ENCODE results near the gene PCID2. TPM values are rescaled to one million over a fixed set of nuclear protein-coding genes. Genes with fewer than 3 reads are reported as not detected.

PCID2 gene
- total and polyA plus RNA-seq, 2 of the 13 experiments (the other 11 are each of a cell fraction or from before 2014, with no cell fraction given), result 65.0 to 111 TPM

DNA sequence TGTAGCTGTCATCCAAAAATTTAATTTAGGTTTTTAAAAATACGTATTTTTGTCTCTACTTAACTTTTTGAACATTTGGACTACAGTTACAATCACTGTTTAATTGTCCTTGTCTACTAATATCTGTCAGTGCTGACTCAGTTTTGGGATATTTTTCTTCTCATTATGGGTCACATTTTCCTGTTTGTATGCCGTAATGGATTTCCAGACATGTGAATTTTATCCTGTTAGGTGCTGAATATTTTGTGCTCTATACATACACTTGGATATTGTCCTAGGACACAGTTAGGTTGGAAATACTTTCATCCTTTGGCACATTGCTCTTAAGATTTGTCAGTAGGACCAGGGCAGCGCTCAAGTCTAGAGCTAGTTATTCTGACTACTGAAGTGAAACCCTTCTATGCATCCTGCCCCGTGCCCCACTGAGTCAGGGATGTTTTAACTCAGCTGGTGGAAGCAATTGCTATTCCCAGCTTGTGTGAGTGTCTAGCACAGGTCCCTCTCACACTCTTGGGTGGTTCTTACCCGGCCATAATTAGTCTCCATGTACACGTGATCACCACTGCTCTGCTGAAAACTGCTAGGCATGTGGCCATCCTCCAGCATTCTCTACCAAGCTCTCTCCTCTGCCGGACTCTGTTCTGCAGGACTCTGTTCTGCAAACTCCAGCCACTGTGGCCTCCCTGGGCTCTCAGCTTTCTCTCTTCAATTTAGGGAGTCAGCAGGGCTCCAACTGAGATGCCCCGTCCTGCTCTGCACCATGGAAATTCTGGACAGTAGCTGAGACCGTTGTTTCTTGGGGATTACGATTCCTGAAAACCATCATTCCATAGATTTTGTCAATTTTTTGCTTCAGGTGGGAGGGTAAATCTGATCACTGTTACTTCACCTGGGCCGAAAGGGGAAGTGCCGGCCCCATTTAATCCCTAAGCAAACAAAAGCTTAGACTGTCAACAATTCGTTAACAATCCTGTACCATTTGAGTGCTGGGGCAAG lies 38.9 kb downstream of the PCID2 start (continued):
- TF ChIP-seq ZNF292 (CRISPR knock-in tag; IDR thresholded peaks at IDR 0.05; ENCODE audit: borderline replicate concordance, low read depth), result no peak
- peak; percentile 83; the same call in 1 of the 2 replicates for TF ChIP-seq ZNF503 (CRISPR knock-in tag; IDR thresholded peaks at IDR 0.05)
- no peak for TF ChIP-seq ZNF652 (CRISPR knock-in tag; IDR thresholded peaks at IDR 0.05; ENCODE audit: borderline replicate concordance, low read depth)
- peak; percentile 92 for TF ChIP-seq ZEB1 (IDR thresholded peaks at IDR 0.05; ENCODE audit: insufficient replicate concordance, low read depth)
- peak; percentile 42; the same call in 1 of the 2 replicates for TF ChIP-seq DPF2 (CRISPR knock-in tag; IDR thresholded peaks at IDR 0.05; ENCODE audit: borderline replicate concordance, low read depth)
- TF ChIP-seq ZNF580 (CRISPR knock-in tag; IDR thresholded peaks at IDR 0.05; ENCODE audit: borderline replicate concordance, low read depth), result peak; percentile 17; the same call in 1 of the 2 replicates
- TF ChIP-seq ZNF121 (CRISPR knock-in tag; IDR thresholded peaks at IDR 0.05), result peak; percentile 74
- TF ChIP-seq NFIC (IDR thresholded peaks at IDR 0.05; ENCODE audit: low read length), result peak; percentile 71
- TF ChIP-seq HHEX (CRISPR knock-in tag; IDR thresholded peaks at IDR 0.05), result peak; percentile 61
- TF ChIP-seq BCL6 (CRISPR knock-in tag; IDR thresholded peaks at IDR 0.05), result peak; percentile 94
- no peak for TF ChIP-seq ATRX (CRISPR knock-in tag; IDR thresholded peaks at IDR 0.05; ENCODE audit: borderline replicate concordance)
- TF ChIP-seq RXRA (CRISPR knock-in tag; IDR thresholded peaks at IDR 0.05), result peak; percentile 37; the same call in 1 of the 2 replicates
- TF ChIP-seq TSC22D2 (CRISPR knock-in tag; IDR thresholded peaks at IDR 0.05; ENCODE audit: borderline replicate concordance), result no peak
- peak; percentile 89 for TF ChIP-seq FOXA3 (CRISPR knock-in tag; IDR thresholded peaks at IDR 0.05)
- TF ChIP-seq SNAPC2 (CRISPR knock-in tag; IDR thresholded peaks at IDR 0.05), result 0 out of 2 replicates have a peak, but pooled peaks have one; percentile 65
- peak; percentile 54 for TF ChIP-seq HNF4A (CRISPR knock-in tag; IDR thresholded peaks at IDR 0.05)
- no peak for TF ChIP-seq ZNF644 (CRISPR knock-in tag; IDR thresholded peaks at IDR 0.05; ENCODE audit: low read depth)
- TF ChIP-seq MED1 (CRISPR knock-in tag; IDR thresholded peaks at IDR 0.05), result peak; percentile 65
- TF ChIP-seq CEBPB (IDR thresholded peaks at IDR 0.05; ENCODE audit: borderline replicate concordance, low read depth, low read length), result peak; percentile 38; the same call in 1 of the 2 replicates
- TF ChIP-seq HNF4G (IDR thresholded peaks at IDR 0.05; ENCODE audit: borderline replicate concordance, low read depth, low read length), result peak; percentile 13; the same call in 1 of the 2 replicates
- TF ChIP-seq HNF4G (CRISPR knock-in tag; IDR thresholded peaks at IDR 0.05; ENCODE audit: borderline replicate concordance, low read depth), result no peak
- peak; percentile 86 for TF ChIP-seq SP5 (CRISPR knock-in tag; IDR thresholded peaks at IDR 0.05; ENCODE audit: borderline replicate concordance, low read depth)
- TF ChIP-seq RXRB (CRISPR knock-in tag; IDR thresholded peaks at IDR 0.05; ENCODE audit: borderline replicate concordance), result peak; percentile 66; the same call in 1 of the 2 replicates
- peak; percentile 75; the same call in 1 of the 2 replicates for TF ChIP-seq ZNF281 (CRISPR knock-in tag; IDR thresholded peaks at IDR 0.05; ENCODE audit: borderline replicate concordance)
- TF ChIP-seq RARA (CRISPR knock-in tag; IDR thresholded peaks at IDR 0.05), result peak; percentile 82
- TF ChIP-seq ADNP (CRISPR knock-in tag; IDR thresholded peaks at IDR 0.05), result no peak

Data from HepG2 (cell line).